ENCODE data around the gene ATP11B.
A peak's percentile ranks its signal among the peaks of the same experiment; 100 is the strongest.

Gene ATP11B

GRCh38 chr3:182920515-182921084 lies 127.3 kb downstream of the ATP11B start:
- TF ChIP-seq, protein P1, sequence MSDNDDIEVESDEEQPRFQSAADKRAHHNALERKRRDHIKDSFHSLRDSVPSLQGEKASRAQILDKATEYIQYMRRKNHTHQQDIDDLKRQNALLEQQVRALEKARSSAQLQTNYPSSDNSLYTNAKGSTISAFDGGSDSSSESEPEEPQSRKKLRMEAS (IDR thresholded peaks at IDR 0.05; ENCODE audit: low read depth, low read length), result no peak
- TF ChIP-seq CTCF (IDR thresholded peaks at IDR 0.05; ENCODE audit: low read depth, low read length) (no peak), POLR2A (IDR thresholded peaks at IDR 0.05; ENCODE audit: extremely low read depth, insufficient read length) (no peak), MYC (IDR thresholded peaks at IDR 0.05; ENCODE audit: low read depth, low read length) (no peak)
- no peak overlapping the region for H3K4me3 ChIP-seq (ENCODE audit: low read depth, low read length)
- peak; percentile 15 for DNase-seq (ENCODE audit: low read depth)

DNA sequence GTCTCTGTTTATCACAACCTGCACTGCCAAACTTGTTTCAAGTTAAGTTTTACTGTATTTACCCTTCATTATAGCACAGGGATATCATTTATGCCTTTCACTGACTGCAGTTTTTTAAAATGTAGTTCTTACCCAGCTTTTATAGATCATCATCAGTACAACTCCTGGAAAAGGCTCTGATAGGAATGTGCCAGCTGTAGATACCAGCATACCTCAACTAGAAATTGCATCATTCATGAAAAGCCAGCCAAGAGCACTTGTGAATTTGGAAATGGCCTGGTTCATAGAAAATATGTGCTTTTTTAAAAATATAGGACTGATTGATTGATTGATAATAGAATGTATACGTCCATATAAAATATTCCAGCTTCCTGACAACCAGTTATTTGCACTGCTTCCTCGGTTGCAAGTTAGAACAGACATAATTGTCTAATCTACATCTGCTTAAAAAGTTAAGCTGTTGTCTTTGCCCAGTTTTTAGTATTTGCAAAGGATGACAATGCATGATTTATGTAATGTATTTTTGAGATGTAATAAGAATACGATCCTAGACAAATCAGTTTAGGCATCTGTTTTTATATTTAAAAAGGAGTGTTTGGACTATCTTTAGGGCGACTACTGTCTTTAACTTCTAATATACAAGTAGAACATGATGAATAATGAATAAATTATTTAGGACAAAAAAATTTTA lies 128.5 kb downstream of the ATP11B start:
- H3K4me3 ChIP-seq (ENCODE audit: low read depth, low read length), result no peak overlapping the region
- no peak for DNase-seq (ENCODE audit: low read depth)
- TF ChIP-seq, protein P1 (IDR thresholded peaks at IDR 0.05; ENCODE audit: low read depth, low read length), result no peak
- TF ChIP-seq POLR2A (IDR thresholded peaks at IDR 0.05; ENCODE audit: extremely low read depth, insufficient read length) (no peak), CTCF (IDR thresholded peaks at IDR 0.05; ENCODE audit: low read depth, low read length) (no peak), MYC (IDR thresholded peaks at IDR 0.05; ENCODE audit: low read depth, low read length) (no peak)

GRCh38 chr3:182925330-182925943 lies 132.1 kb downstream of the ATP11B start:
- TF ChIP-seq POLR2A (IDR thresholded peaks at IDR 0.05; ENCODE audit: extremely low read depth, insufficient read length) (no peak), MYC (IDR thresholded peaks at IDR 0.05; ENCODE audit: low read depth, low read length) (no peak), CTCF (IDR thresholded peaks at IDR 0.05; ENCODE audit: low read depth, low read length) (no peak)
- TF ChIP-seq, protein P1 (IDR thresholded peaks at IDR 0.05; ENCODE audit: low read depth, low read length), result no peak
- peak; percentile 33 for DNase-seq (ENCODE audit: low read depth)
- no peak overlapping the region for H3K4me3 ChIP-seq (ENCODE audit: low read depth, low read length)

- H3K4me3 ChIP-seq (ENCODE audit: low read depth, low read length), result no peak overlapping the region
- DNase-seq (ENCODE audit: low read depth), result peak; percentile 15
- TF ChIP-seq POLR2A (IDR thresholded peaks at IDR 0.05; ENCODE audit: extremely low read depth, insufficient read length) (no peak), MYC (IDR thresholded peaks at IDR 0.05; ENCODE audit: low read depth, low read length) (no peak), CTCF (IDR thresholded peaks at IDR 0.05; ENCODE audit: low read depth, low read length) (no peak)
- TF ChIP-seq, protein P1 (IDR thresholded peaks at IDR 0.05; ENCODE audit: low read depth, low read length), result no peak
Measured at GRCh38 chr3:182925944-182926337, 132.6 kb downstream of the ATP11B start.

- no peak for DNase-seq (ENCODE audit: low read depth)
- no peak overlapping the region for H3K4me3 ChIP-seq (ENCODE audit: low read depth, low read length)
- no peak for TF ChIP-seq CTCF (IDR thresholded peaks at IDR 0.05; ENCODE audit: low read depth, low read length)
- TF ChIP-seq, protein P1 (IDR thresholded peaks at IDR 0.05; ENCODE audit: low read depth, low read length), result no peak
- no peak for TF ChIP-seq POLR2A (IDR thresholded peaks at IDR 0.05; ENCODE audit: extremely low read depth, insufficient read length)
Measured at GRCh38 chr3:182935803-182936202, 142.5 kb downstream of the ATP11B start.
